ENCODE measurements around the gene ICAM2.
"Not testable (repeated sequence)": the region's sequence is repeated elsewhere in the genome, so short reads cannot be mapped to it uniquely, and the experiment has no call there.

ICAM2 gene

GRCh38 chr17:64042700-64043485 lies 22.5 kb upstream of the ICAM2 start:
- DNase-seq (ENCODE audit: low read depth, low spot score) = no peak

GRCh38 chr17:64041912-64042311 lies 21.5 kb upstream of the ICAM2 start:
- DNase-seq (ENCODE audit: low read depth, low spot score) = no peak

- DNase-seq (ENCODE audit: low read depth, low spot score) = no peak
These were observed 19.8 kb upstream of the ICAM2 start for GRCh38 chr17:64040206-64040605.

GRCh38 chr17:64039106-64039400 lies 18.6 kb upstream of the ICAM2 start:
- no peak for DNase-seq (ENCODE audit: low read depth, low spot score)

GRCh38 chr17:64038331-64039105 lies 18.1 kb upstream of the ICAM2 start:
- DNase-seq (ENCODE audit: low read depth, low spot score) = no peak

GRCh38 chr17:64037802-64038201 lies 17.4 kb upstream of the ICAM2 start:
- DNase-seq (ENCODE audit: low read depth, low spot score) = no peak

- DNase-seq (ENCODE audit: low read depth, low spot score) = no peak
These were observed 16.7 kb upstream of the ICAM2 start for GRCh38 chr17:64037180-64037579.

- DNase-seq (ENCODE audit: low read depth, low spot score) = no peak
These were observed 15.9 kb upstream of the ICAM2 start for GRCh38 chr17:64036198-64036922.

- DNase-seq (ENCODE audit: low read depth, low spot score) = no peak
These were observed 11.6 kb upstream of the ICAM2 start for GRCh38 chr17:64032081-64032480.

- DNase-seq (ENCODE audit: low read depth, low spot score) = peak; percentile 44
These were observed 8.5 kb upstream of the ICAM2 start for GRCh38 chr17:64028874-64029464.

GRCh38 chr17:64025732-64026294 lies 5.4 kb upstream of the ICAM2 start:
- DNase-seq (ENCODE audit: low read depth, low spot score) = peak; percentile 75

- DNase-seq (ENCODE audit: low read depth, low spot score) = no peak
These were observed 4.6 kb upstream of the ICAM2 start for GRCh38 chr17:64024781-64025731.

GRCh38 chr17:64024215-64024654 lies 3.8 kb upstream of the ICAM2 start:
- no peak for DNase-seq (ENCODE audit: low read depth, low spot score)

- no peak for DNase-seq (ENCODE audit: low read depth, low spot score)
These were observed 2.2 kb upstream of the ICAM2 start for GRCh38 chr17:64022611-64023063.

GRCh38 chr17:64019551-64019961 lies 877 bp downstream of the ICAM2 start:
- not testable (repeated sequence) for DNase-seq (ENCODE audit: low read depth, low spot score)

GRCh38 chr17:64017381-64017980 lies 3.0 kb downstream of the ICAM2 start:
- DNase-seq (ENCODE audit: low read depth, low spot score) = no peak

GRCh38 chr17:64016974-64017373 lies 3.5 kb downstream of the ICAM2 start:
- DNase-seq (ENCODE audit: low read depth, low spot score) = no peak

- DNase-seq (ENCODE audit: low read depth, low spot score) = no peak
These were observed 4.1 kb downstream of the ICAM2 start for GRCh38 chr17:64016231-64016784.

GRCh38 chr17:64015447-64015846 lies 5.0 kb downstream of the ICAM2 start:
- no peak for DNase-seq (ENCODE audit: low read depth, low spot score)
